DMS 273 (cell line): ENCODE results near the gene SRI.

ENCODE experiments used
- DNase-seq: peaks from one replicate; lab custom pipeline; 2025; ENCODE audit not compliant: unreplicated experiment; lab: John Stamatoyannopoulos, UW

Gene SRI

GRCh38 chr7:88226201-88226600, 6.4 kb upstream of the SRI start:
- no peak for DNase-seq

- no peak for DNase-seq
These were observed 4.9 kb upstream of the SRI start for GRCh38 chr7:88224601-88225275.

GRCh38 chr7:88223265-88223664, 3.4 kb upstream of the SRI start:
- DNase-seq, result no peak

- peak; percentile 72 for DNase-seq
These were observed 817 bp downstream of the SRI start for GRCh38 chr7:88218836-88219605.

- DNase-seq, result no peak
These were observed 1.5 kb downstream of the SRI start for GRCh38 chr7:88218429-88218745.

- DNase-seq, result no peak
These were observed 2.0 kb downstream of the SRI start for GRCh38 chr7:88217675-88218428.

- no peak for DNase-seq
These were observed 3.6 kb downstream of the SRI start for GRCh38 chr7:88216276-88216675.

GRCh38 chr7:88215295-88215694, 4.5 kb downstream of the SRI start:
- no peak for DNase-seq

- no peak for DNase-seq
These were observed 5.4 kb downstream of the SRI start for GRCh38 chr7:88214456-88214855.

GRCh38 chr7:88212918-88213317, 6.9 kb downstream of the SRI start:
- DNase-seq, result no peak

GRCh38 chr7:88208521-88208920, 11.3 kb downstream of the SRI start:
- no peak for DNase-seq

- no peak for DNase-seq
These were observed 13.6 kb downstream of the SRI start for GRCh38 chr7:88206254-88206653.

- DNase-seq, result no peak
These were observed 14.7 kb downstream of the SRI start for GRCh38 chr7:88205179-88205578.

- DNase-seq, result no peak
These were observed 15.2 kb downstream of the SRI start for GRCh38 chr7:88204525-88205110.

GRCh38 chr7:88203401-88203800, 16.4 kb downstream of the SRI start:
- peak; percentile 84 for DNase-seq

- DNase-seq, result peak; percentile 43
These were observed 17.0 kb downstream of the SRI start for GRCh38 chr7:88202799-88203198.

- DNase-seq, result no peak
These were observed 17.6 kb downstream of the SRI start for GRCh38 chr7:88202278-88202677.

GRCh38 chr7:88201305-88201704, 18.5 kb downstream of the SRI start:
- DNase-seq, result peak; percentile 62

GRCh38 chr7:88200789-88201188, 19.0 kb downstream of the SRI start:
- peak; percentile 97 for DNase-seq

GRCh38 chr7:88200261-88200660, 19.6 kb downstream of the SRI start:
- DNase-seq, result peak; percentile 66

- no peak for DNase-seq
These were observed 27.9 kb downstream of the SRI start for GRCh38 chr7:88191911-88192310.

- DNase-seq, result no peak
These were observed 34.2 kb downstream of the SRI start for GRCh38 chr7:88185650-88186049.
